Right lung (tissue), 5 donors: ENCODE measurements around the gene BACE1. TPM values are rescaled to one million over a fixed set of nuclear protein-coding genes. Genes with fewer than 3 reads are reported as not detected.

ENCODE experiments used
- DNase-seq, 2 donors: peaks; one replicate each; pipeline ENCODE4 v3.0.0-alpha.2; 2013
- polyA plus RNA-seq, 5 donors: library from polyadenylated mRNA; unstranded; fragments of 120-200 nt; gene quantifications; one replicate each; pipeline versions ENCODE4 v1.2.1 to v1.2.3, GENCODE V29; 2013; ENCODE audit warnings: inconsistent platforms in 1 of 5, low replicate concordance in 1 of 5; ENCODE audit not compliant: insufficient read length in 5 of 5, insufficient read depth in 1 of 5

BACE1 gene
- polyA plus RNA-seq, 5 donors, result 41.7 to 52.5 (median 45.9) TPM

DNA sequence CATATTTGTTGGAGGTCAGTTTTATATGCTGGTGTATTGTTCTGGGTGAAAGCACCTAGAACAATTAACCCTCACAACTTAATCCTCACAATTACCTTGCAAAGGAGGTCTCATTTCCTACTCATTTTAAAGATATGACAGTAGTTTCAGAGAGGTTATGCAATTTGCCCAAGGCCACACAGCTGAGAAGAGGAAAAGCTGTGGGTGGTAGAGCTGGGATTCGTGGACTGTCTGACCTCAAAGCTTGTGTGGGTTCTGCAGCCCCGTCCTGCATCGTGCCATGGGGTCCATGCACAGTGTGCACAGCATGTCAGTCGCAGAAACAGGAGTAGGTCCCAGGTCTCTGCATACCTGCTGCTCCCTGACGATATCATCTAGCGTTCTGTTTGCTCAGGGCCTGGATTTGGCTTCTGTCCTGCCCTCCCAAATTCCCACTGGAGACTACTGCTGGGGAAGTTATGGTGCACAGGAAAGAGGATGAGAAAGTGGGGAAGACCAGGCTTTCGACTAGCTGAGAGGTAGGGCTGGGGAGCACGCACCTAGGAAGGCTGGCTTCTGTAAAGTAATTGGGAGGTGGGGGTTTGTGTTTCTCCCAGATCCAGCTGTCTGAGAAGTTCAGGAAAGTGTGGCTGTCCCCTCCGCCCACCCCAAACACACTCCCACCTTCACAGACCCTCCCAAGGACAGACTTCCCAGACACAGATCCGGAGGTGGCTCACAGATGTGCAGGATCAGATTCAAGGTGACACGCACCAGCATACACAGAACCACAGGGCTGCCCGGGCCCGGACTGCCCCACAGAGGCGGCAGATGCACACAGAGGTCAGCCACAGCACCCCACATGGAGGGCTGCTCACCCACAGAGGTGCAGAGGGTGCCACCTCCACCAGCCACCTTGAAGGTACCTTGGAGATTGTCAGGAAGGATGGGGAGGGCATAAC lies 2.0 kb downstream of the BACE1 start:
- no peak for DNase-seq

DNA sequence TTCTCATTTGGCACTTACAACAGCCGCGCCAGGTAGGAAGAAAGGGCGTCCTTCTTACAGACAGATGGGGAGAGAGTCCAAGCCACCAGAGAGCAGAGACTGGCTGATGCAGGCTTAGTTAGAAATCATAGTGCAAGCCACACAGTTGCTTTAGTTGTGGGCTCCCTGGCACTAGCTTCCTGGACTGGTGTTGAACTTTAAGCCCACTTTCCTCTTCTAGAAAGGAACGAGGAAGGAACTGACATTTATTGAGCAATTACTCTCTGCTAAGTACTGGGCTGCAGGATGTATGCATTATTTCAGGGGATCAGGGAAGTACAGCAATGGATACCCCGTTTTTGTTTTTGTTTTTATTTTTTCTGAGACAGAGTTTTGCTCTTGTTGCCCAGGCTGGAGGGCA lies 3.0 kb downstream of the BACE1 start:
- no peak for DNase-seq

DNA sequence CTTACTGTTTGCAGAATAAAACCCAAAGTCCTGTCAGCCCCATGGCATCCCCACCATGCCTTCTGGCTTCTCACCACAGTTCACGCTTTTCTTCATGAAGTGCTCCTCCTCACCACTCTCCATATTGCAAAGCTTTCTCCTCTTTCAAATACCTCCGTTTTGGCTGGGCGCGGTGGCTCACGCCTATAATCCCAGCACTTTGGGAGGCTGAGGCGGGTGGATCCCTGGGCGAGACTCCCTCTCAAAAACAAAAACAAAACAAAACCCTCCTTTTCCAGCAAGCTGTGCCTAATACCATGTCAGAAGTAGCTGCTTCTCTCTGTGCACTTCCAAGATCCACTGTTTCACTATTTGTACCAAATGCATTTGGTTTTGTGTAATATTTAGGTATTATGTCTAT lies 6.7 kb downstream of the BACE1 start:
- DNase-seq, result no peak

DNA sequence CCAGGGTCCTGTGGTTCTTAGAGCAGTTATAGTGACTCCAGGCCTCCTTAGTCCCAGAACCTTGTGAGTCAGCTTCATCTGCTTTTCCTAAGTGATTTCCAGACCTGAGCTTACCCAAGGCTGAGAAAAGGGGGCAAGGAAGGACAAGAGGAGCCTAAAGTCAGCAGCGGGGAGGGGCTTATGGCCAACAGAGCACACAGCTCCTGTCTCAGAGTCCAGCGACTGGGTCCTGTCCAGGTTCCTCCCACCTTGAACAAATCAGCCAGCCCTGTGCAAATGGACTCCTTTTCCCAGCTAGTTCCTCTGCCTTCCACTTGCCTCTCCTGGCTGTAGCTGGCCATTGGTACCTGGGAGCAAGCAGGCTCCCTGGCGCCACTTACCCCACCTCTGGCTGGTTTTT lies 10.9 kb downstream of the BACE1 start:
- no peak for DNase-seq

DNA sequence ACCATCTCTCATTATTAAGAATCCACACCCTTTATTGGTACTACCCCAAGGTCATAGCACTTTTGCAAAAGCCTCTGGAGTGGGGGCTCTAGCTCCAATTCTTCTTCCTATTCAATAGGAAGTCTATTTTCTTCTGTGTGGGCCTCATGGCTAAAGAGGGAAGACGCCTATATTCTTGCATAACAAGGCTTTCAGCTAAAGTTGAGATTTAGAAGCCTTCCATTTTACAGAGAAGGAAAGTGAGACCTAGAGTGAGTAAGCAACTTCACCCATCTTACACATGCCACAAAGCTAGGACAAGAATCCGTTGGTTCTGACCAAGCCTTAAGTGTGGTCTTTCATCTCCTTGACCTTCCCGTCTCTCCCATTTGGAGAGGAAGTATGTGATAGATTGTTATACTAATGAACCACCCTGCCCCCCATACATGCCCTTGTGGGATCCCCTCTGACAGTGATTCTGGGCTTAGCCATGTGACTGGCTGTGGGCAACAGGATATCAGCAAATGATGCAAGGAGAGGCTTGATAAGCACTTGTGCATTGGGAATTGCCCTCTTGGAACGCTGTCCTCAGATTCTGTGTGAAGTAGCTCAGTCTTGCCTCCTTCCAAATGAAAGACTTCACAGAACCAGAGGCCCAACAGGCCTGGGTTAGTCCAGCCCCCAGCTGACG lies 12.3 kb downstream of the BACE1 start:
- DNase-seq, result no peak

DNA sequence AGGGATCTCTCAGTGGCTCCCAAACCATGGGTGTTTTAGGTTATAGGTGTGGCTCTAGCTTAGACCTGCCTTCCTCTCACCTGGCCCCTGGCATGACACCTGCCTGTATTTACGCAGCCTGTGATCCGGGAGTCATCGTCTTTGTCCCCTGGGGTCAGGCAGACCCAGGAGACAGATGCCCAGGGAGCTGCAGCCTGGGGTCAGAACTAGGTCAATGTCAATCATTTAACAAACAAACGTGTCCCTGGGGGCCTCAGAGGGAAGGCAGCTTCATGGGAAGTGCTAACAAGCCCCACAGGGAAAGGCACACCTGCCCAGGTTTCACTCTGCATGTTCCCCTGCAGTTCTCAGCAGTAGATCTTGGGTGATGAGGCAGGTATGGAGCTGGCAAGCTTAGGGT lies 13.0 kb downstream of the BACE1 start:
- DNase-seq, result no peak

DNA sequence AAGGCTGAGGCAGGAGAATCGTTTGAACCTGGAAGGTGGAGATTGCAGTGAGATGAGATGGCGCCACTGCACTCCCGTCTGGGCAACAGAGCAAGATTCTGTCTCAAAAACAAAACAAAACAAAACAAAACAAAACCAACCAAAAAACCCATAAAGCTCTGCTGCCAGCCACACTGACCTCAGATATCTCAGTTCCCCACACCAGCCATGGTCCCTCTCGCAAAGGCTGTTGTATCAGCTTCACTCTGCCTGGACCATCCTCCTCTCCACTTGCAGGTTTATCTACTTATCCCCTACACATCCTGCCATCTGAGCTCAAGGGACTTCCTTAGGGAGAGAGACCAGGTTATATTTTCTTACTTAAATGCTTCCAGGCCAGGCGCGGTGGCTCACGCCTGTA lies 13.8 kb downstream of the BACE1 start:
- no peak for DNase-seq

DNA sequence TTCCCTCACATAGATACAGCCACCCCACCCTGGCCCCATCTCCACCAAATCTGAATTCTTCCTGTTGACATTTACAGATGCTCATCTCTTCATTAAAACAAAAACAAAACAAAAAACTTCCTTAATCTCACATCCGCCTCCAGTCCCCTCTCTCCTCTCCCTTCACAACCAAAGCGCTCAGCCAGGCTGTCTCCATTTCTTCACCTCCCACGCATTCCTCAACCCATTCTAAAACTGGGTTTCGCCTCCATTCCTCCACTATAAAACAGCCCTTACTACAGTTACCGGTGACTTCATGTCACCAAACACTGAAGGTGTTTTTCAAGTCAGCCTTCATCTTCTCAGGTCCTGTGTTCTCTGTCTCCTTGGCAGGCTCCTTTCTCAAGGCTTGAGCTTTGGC lies 15.3 kb downstream of the BACE1 start:
- no peak for DNase-seq

DNA sequence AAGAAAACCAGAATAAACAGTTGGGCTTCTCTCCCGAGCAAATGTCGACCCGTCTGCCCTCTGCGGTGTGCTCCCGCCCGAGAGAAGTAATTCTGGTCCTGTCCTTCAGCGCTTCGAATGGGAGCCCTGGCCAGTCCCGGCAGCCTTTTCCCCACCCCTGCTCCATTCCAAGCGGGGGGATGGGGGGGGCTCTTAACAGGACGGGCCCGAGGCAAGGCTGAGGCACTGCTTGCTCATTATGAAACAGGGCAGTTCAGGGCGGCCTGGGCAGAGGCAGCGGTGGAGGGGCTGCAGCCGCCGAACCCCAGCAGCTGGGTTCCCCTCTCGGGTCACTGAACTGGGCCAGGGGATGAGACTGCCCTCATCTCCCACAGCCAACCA lies 15.8 kb downstream of the BACE1 start:
- peak; percentile 38 to 40 for DNase-seq

DNA sequence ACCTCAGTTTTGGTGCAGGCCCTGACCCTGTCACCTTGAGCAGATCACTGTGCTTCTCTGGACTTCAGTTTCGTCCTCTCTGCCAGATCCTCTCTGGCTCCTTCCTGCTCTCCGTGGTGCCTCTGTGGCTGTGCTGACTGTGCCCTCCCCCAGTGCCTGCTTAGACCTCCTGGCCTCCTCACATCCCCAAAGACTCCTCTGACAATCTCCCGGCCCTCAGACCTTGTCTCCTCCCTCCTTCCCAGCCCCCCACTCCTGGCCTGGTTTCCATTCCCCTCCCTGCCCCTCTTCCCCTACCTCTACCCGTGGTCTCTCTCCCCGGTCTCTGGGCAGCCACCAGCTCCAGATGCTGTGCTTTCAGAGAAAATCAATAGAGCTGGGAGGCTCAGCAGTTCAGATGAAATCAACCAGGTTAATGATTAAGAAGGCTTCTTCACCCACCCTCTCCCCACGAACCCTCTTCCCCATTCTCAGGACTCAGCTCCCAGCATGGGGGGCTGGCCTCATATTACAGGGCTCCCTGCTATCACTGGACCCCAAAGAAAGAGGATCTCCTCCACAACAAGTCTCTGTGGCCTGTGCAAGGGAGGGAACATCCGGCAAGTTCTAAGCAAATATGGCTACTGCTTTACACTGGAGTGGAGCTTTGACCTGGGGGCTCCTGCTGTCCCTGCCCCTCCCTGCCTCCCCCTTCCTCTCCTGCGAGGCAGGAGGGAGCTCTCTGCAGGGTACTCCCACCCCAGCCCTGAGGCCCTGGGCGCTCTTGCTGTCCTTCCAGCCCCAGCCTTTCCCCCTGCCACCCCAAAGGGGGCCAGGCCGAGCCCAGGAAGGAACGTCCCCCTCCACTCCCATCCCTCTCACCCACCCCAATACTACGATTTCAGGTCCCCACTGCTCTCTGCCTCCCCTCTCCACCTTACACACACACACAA lies 16.4 kb downstream of the BACE1 start:
- DNase-seq, result no peak

DNA sequence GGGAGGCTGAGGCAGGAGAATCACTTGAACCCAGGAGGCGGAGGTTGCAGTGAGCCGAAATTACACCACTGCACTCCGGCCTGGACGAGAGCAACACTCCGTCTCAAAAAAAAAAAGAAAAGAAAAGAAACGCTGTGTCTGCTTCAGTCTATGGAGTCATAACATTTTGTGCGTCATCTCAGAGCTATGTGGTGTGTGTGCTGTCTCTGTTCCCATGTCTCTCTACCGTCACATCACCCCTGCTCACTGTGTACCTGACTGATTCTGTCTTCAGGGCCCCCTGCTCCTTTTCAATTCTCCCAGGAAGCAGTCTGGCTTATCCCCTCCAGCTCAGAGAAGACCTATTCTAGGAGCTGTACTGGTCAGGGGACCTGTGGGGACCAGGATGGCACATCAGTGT lies 17.9 kb downstream of the BACE1 start:
- no peak for DNase-seq

DNA sequence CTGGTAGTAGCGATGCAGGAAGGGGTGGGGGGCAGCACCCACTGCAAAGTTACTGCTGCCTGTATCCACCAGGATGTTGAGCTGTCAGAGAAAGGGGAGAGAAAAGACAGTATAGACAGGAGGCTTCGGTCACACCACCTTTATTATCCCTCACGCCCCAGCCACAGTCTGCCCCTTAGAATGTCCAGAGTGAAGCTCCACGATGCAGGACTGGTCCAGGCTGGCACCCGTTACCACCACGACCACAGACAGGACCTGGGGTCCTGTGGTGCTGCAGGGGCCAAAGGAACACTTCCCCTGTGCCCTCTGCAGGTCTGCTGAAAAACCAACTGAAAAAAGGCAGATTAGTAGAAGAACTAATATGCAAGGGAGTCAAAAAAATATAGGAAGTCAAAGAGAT lies 19.2 kb downstream of the BACE1 start:
- no peak for DNase-seq

DNA sequence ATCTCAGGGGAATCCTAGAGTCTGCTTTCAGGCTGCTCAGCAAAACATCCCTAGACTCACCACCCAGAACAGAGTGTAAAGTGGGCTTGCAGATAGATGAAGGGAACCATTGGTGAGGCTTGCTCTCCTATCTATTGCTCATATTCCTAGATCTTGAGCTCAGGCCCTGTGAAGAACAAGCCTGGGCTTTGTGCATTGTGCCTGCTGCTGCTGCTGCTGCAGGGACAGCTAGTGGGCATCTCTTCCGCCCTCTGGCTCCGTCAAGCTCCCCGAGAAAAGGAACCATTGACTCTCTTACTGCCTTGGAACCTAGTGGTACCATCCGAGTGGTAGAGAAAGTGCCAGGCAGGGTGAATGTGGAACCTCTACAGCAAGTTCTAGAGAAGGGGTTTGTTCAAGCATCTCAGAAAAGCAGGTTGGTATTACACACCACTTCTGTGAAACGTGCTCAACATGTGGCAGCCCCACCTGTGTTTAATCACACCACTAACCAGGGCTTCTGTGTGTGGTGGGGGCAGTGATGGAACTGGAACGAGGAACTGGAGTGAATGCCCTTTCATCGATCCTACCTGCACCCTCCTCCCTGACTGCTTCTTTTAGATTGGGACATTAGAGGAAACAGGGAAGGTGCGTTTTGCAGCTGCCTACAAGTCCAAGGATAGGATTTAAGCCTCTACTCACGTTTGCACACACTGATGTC lies 20.5 kb downstream of the BACE1 start:
- DNase-seq, result no peak

DNA sequence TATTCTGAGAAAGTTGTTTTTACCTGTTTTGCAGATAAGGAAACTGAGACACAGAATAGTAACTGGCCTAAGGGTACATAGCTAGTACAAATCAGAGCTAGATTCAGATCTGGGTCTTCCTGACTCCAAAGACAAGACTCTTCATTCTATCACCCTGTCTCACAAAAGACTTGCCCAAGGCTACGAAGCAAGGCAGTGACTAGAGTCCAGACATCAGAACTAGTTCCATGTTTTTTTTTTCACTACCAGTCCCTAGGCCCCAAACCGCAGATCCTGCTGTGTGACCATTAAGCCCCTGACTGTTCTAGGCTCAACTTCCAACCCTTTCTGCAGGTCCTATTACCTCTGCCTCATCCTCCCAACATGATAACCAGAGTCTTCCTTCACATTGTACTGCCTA lies 23.4 kb downstream of the BACE1 start:
- DNase-seq, result no peak

DNA sequence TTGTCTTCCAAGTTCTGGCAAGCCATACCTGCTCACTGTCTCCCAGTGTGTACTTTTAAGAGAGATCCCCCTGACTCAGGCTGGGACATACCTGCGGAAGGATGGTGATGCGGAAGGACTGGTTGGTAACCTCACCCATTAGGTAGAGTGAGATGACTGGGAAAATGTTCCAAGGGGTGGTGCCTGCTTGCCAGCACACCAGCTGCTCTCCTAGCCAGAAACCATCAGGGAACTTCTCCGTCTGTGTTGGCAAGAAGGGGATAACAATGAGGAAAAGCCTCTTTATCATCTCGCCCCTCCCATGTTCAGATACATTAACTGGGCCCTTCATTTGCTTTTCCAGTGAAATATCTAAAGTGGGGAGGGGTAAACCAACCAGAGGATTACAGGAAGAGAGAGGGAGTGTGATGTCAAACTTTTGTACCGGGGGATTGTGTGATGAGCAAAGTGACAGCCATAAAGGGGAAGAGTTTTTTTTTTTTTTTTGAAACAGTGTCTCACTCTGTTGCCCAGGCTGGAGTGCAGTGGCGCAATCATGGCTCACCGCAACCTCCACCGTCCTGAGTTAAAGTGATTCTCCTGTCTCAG lies 25.2 kb downstream of the BACE1 start, which contains the start of gene BACE1-AS:
Gene BACE1-AS (plus strand): TSS at position 538 of the 588 bp plus-strand sequence.
- DNase-seq, result no peak

DNA sequence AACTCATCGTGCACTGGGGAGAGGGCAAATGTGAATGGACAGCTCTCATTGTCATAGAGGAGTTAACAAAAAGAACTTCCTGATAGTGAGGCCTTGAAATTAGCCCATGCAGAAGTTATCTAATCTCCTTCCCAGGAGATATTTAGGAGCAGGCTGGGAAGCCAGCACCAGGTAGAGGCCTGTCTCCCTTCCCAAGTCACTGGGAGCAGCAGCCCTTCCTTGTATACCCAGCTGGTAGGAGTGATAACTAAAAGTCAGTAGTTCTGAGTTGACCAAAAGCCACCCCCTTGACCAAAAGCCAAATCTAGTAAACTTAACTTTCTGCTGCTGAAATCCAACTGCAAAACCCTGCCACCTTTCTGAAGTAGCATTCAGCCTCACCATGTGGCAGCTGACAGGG lies 26.3 kb downstream of the BACE1 start:
- DNase-seq, result no peak

DNA sequence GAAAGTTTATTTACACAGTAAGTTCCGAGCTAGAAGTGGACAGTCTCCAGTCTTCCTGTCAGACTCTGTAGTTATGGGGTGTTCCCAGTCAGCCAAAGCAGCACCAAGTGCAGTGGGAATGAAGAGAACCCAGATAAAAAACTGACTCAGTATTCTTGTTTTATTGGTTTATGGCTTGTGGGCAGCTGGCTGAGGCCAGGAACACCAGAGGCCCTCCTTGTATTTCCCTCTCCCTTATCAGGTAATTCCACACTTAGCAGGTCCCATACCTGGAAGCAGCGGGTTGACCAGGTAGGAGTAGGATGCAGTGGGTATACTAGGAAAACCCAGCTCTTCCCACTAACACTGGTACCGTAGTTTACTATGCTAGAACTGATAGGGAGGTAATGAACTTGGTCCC lies 28.4 kb downstream of the BACE1 start:
- DNase-seq, result no peak

DNA sequence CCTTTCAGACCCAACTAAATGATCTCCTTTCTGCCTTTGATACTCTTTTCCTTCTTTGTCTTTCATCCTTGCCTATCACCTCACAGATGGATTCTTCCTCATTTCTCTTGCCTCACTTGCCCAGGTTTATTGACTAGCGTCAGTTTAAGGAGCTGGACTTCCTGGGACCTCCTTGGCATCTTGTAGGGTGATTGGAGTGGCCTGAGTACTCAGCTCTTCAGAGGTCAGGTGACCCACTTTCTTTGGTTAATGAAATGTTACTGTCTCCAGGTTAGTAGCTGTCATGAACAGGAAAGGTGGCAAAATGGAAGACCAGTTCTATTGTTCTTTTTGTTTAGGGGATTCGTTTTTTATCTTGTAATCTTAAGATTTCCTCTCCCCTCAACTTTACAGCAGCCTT lies 29.5 kb downstream of the BACE1 start:
- DNase-seq, result no peak

DNA sequence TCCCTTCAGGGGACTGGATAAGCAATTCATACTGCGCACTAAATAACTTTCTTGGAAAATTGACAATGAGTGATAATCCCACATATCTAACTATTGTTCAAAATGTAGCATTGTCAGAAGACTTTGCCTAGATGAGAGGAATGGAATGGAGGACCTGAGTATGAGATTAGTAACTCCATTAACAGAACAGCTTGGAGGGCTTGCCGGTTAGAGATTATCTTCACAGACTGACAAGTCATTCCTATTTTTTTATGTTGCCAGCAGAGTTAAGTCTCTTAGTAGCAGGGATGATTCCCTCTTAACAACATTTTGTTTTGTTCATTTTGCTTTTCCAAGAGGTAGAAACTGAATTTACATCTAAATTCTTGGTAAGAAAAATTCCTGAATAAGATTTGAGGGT lies 32.0 kb downstream of the BACE1 start:
- no peak for DNase-seq

DNA sequence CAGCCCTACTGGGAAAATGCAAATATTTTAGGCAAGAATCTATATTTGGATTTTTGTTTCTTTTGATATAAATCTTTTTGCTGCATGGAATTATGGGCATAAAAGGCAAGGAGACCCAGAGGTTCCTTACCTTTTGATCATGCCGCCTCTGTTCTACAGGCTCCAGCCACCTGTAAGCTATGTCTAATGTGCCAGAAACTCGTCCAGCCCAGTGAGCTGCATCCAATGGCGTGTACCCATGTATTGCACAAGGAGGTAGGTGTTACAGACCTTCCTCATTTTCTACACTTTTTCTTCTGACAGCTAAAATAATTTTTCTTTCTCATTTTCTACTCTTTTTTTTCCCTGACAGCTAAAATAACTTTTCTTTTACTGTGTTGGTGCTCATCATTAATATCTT lies 33.1 kb downstream of the BACE1 start:
- no peak for DNase-seq

DNA sequence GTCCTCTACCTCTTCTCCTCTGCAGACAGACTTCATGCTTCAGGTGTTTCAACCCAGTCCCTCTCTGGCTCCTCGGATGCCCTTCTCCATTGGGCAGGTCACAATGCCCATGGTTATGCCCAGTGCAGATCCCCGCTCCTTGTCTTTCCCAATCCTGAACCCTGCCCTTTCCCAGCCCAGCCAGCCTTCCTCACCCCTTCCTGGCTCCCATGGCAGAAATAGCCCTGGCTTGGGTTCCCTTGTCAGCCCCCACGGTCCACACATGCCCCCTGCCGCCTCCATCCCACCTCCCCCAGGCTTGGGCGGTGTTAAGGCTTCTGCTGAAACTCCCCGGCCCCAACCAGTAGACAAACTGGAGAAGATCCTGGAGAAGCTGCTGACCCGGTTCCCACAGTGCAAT lies 34.2 kb downstream of the BACE1 start:
- no peak for DNase-seq
